HG03442 (cell line): ENCODE data around the gene CHRNA4.
"Not testable (repeated sequence)": the region's sequence is repeated elsewhere in the genome, so short reads cannot be mapped to it uniquely, and the experiment has no call there.

Experiments
- ATAC-seq: cut with Tn5 transposase; IDR thresholded peaks from one replicate; pipeline ENCODE4 v1.9.1; 2021; ENCODE audit warnings: mild to moderate bottlenecking, moderate library complexity; ENCODE audit not compliant: unreplicated experiment

The CHRNA4 gene

DNA sequence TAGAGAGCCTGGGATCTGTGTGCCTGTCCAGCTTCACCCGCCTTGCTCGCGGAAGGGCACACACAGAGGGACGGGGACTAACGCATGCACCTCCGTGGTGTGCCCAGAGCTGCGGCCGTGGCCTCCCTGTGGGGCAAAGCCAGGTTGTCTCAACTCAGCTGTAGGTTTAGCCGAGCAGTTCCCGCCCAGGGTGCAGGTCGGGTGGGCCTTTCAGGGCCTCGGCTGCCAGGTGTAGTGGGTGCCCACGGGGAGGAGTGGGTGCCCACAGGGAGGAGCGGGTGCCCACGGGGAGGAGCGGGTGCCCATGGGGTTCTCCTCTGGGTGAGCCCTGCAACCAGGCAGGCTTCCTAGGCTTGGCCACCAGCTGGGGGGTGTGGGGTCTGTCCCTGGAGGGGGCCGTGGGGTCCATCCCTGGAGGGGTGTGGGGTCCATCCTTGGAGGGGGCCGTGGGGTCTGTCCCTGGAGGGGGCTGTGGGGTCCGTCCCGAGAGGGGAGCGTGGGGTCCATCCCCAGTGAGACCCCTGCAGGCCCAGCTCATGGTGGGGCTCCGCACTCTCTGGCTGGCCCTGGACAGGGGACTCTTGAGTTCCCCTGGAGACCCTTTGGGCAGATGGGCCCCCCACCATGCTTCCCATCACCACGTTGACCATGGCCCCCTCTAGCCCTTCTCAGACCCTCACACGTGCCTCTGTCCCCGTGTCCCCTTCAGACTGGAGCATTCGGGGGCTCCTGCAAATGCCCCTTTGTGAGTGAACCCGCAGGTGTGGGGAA, 37.8 kb upstream of the CHRNA4 start:
- ATAC-seq, result no peak

DNA sequence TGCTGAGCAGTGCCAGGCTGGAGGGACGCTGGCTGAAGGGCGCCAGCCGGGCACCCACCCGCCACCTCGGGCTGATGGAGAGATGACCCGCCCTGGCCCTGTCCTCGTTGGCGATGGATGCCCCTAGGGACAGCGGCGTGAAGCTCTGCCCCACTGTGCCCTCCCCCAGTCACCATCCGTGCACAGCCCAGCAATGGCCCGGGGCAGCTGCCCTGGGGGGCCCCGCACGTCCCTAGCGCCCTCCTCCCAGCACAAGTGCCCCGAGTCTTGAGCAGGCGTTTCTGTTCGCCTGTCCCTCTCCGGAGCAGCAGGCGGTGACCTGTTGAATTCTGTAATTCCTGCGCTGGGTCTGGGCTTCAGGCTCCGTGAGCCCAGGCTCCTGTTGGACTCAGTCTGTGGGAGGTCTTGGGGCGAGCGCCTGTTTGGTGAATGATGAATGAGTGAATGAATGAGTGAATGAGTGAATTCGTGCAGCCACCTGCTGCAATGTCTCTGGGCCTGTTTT, 36.8 kb upstream of the CHRNA4 start:
- ATAC-seq, result no peak

GRCh38 chr20:63397155-63397843, 36.1 kb upstream of the CHRNA4 start:
- no peak for ATAC-seq

- no peak for ATAC-seq
Measured at GRCh38 chr20:63396300-63396699, 35.2 kb upstream of the CHRNA4 start.

GRCh38 chr20:63395723-63396122, 34.6 kb upstream of the CHRNA4 start:
- no peak for ATAC-seq

DNA sequence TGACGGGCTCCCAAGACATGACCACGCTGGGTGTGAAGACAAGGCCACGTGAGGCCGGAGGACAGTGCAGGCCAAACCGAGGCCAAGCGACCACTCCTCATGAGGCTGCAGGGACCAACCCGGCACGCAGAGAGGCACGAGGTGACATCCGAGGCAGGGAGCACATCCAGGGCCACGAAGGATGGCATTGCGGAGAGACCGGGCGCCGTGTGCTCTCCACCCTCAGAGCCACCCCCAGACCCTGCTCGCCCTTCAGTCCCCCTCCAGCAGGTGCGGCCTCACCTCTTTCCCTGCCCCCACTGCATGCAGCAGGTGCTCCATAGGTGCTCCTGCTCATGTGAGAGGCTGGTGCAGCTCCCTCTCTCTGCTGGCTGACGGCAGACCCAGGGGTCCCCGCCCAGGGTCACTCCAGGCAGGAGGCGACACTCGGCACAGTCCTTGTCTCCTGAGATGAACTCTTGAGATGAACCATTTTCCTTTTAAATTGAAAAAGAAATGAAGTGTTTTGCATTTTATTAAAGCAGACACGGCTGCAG, 33.8 kb upstream of the CHRNA4 start:
- ATAC-seq, result no peak

DNA sequence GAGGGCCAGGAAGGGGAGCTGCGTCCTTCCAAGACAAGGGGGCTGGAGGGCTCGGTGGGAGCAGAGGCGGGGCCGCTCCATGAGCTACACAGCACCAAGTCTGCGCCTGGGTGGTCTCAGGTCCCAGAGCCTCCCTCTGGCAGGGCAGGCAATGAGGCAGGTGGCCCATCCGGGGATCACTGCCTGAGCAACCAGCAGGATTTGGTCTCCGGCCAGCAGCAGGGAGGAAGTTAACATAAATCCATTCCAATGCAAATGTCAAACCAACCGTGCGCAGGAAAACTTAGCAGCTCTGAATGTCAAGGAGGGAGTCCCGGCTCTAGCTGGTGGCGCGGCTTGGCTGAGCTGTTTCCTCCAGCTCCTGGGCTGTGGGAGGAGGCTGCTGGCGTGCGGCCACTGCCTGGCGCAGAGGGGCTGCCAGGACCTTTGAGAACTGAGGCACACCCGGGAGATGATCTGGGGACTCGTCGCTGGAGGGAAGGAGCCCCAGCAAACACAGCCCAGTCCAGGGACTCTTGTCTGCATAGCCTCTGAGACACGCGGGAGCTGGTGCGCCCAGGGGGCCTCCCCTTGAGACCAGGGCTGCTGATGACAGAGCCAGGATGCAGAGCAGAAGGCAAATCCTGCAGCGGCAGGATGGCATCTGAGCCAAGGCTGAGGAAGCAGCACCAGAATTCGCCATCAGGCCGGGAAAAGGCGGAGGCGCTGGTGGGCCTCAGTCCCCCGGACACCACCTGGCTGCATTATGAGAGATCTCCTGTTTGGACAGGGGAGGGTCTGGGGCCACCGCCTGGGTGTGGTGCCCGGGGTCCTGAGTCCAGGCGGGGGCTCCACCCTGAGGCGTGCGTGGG, 33.1 kb upstream of the CHRNA4 start:
- ATAC-seq, result no peak

DNA sequence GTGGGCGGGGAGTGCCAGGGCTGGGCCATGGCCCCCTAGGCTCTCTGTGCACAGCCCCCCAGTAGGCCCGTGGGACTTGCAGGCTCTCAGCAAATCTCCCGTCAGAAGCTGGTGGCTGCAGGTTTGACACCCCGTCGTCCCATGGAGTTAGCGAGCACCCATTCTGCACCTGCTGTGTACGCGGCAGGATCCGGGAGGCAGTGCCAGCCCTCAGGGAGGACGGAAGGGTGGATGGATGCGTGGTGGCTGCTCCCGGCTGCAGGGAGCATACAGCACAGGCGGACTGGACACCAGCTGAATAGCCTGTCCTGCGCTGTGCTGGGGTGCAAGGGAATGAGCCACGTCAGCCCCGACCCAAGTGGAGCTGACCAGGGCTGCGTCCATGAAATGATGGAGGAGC, 32.4 kb upstream of the CHRNA4 start:
- no peak for ATAC-seq

- no peak for ATAC-seq
Measured at GRCh38 chr20:63392465-63393365, 31.6 kb upstream of the CHRNA4 start.

- no peak for ATAC-seq
Measured at GRCh38 chr20:63387917-63388316, 26.8 kb upstream of the CHRNA4 start.

- ATAC-seq, result no peak
Measured at GRCh38 chr20:63387393-63387792, 26.2 kb upstream of the CHRNA4 start.

DNA sequence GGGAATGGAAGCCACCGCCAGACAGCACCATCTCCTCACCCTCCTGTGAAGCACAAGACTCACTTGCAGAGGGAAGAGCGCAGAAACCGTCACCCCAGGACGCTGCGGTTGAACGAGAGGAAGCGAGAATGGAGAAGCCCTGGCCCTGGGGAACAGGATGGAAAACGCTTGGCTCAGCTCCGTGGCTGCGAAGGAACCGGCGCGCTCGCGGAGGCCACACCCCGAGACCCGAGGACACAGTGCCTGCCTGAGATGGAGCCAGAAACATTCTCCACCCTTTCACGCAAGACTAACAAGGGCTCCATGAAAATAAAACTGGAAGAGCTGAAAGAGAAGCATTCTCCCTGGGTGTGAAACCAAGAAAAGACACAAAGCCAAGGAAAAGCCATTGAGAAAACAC, 25.3 kb upstream of the CHRNA4 start:
- no peak for ATAC-seq

GRCh38 chr20:63385819-63386218, 24.7 kb upstream of the CHRNA4 start:
- no peak for ATAC-seq

DNA sequence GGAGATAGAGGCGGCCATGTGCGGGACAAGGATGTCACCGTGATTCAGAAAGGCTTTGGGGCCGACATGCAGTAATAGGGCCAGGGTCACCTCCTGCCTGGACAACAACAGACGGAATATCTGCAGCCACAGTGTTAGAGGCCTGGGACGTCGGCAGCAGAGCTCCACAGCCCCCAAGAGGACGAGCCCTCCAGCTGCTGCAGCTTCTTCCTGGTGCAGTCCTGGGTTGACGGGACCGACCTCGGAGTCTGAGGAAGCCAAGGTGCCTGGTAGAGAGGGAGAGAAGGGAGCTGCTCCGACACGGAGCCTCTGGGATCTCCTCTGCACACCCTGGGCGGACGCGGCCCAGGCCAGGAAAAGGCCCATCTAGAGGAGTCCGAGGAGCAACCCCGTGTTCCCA, 23.2 kb upstream of the CHRNA4 start:
- ATAC-seq, result no peak

DNA sequence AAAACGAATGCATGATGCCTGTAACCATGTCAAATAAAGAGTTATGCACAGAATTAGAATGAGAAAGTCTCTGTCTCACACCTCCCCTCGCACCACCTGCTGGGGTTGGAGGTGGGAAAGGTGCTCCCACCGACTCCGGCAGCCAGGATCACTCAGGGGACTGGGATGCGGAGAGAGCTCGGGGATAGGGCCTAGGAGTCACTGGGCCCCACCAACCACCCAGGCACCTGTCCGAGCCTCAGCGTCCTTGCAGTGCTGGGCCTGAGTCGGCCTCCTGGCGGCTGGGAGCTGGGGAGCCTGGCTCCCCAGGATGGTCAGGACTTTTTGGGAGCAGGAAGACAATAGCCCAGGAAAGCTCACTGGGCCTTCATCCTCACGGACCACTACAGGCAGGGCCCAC, 22.4 kb upstream of the CHRNA4 start:
- no peak for ATAC-seq

DNA sequence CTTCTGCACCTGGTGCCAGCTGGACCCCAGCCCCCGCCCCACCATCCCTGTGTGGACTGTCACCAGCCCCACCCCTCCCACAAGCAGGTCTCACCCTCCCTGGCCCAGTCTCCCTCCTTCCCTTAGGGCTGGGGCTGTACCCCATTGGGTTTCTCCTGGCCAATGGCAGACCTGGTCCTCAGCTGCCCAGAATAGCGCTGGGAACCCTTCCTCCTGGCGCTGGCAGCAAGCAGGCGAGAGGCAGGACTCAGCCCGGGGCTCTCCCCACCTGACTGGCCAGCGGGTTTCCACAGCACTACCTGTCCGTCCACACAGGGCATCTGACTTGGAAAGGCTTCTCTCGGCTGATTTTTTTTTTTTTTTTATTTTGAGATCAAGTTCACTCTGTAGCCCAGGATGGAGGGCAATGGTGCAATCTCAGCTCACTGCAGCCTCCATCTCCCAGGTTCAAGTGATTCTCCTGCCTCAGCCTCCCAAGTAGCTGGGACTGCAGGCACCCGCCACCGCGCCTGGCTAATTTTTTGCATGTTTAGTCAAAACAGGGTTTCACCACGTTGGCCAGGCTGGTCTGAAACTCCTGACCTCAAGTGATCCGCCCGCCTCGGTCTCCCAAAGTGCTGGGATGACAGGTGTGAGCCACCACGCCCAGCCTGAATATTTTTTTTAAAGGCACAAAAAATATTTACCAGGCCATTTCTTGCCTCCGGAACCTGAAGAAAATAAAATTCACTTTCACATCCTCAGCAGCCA, 21.6 kb upstream of the CHRNA4 start:
- ATAC-seq, result no peak

GRCh38 chr20:63381781-63382431, 20.8 kb upstream of the CHRNA4 start:
- no peak for ATAC-seq

GRCh38 chr20:63380346-63380870, 19.3 kb upstream of the CHRNA4 start:
- no peak for ATAC-seq

GRCh38 chr20:63379872-63380271, 18.7 kb upstream of the CHRNA4 start:
- ATAC-seq, result not testable (repeated sequence)
